ENCODE results near the gene TSPAN4.

The TSPAN4 gene

GRCh38 chr11:842370-843002, at the start of gene TSPAN4, which contains the start of gene POLR2L:
TSPAN4 (plus strand) TSS chr11:842852; CDS start chr11:850305, 7,453 bp downstream.
POLR2L (minus strand) TSS chr11:842529; CDS start chr11:842508, 21 bp downstream.
- H3K4me3 ChIP-seq (IDR thresholded peaks at IDR 0.05; ENCODE audit: insufficient read depth, low read depth, low read length): no peak within 1 kb of the TSS
- H3K4me2 ChIP-seq: peak within 1 kb of the TSS; percentile 93
- peak within 1 kb of the TSS; percentile 82 for H3K27ac ChIP-seq
- 0 out of 2 replicates have a peak, but pooled peaks cover 6% of the 10 kb centered on the region for H4K20me1 ChIP-seq (ENCODE audit: insufficient read depth)
- H3K36me3 ChIP-seq (ENCODE audit: insufficient read depth): no peaks in the 10 kb centered on the region
- peaks cover 25% of the 10 kb centered on the region for H3K4me1 ChIP-seq (ENCODE audit: low read depth, poor library complexity, severe bottlenecking)
- peak within 1 kb of the TSS; percentile 71 for H2AFZ ChIP-seq (ENCODE audit: low read depth)
- TF ChIP-seq CTCF (conservative IDR thresholded peaks at IDR 0.05; ENCODE audit: low read depth, low read length): no peak
- H3K79me2 ChIP-seq (ENCODE audit: insufficient read depth, low read depth): peaks cover 17% of the 10 kb centered on the region
- H3K9ac ChIP-seq: peak within 1 kb of the TSS; percentile 94
- H3K27me3 ChIP-seq (ENCODE audit: insufficient read depth, low read depth): peaks cover 6% of the 10 kb centered on the region; the same call in 1 of the 2 replicates

- no peak overlapping the region for H3K4me2 ChIP-seq
- H3K4me1 ChIP-seq (ENCODE audit: low read depth, poor library complexity, severe bottlenecking): peaks cover 16% of the 10 kb centered on the region
- TF ChIP-seq CTCF (conservative IDR thresholded peaks at IDR 0.05; ENCODE audit: low read depth, low read length): no peak
- 0 out of 2 replicates have a peak, but pooled peaks cover 4% of the 10 kb centered on the region for H3K79me2 ChIP-seq (ENCODE audit: insufficient read depth, low read depth)
- no peak overlapping the region for H3K9ac ChIP-seq
- no peaks in the 10 kb centered on the region for H4K20me1 ChIP-seq (ENCODE audit: insufficient read depth)
- H3K36me3 ChIP-seq (ENCODE audit: insufficient read depth): no peaks in the 10 kb centered on the region
- no peaks in the 10 kb centered on the region for H3K27me3 ChIP-seq (ENCODE audit: insufficient read depth, low read depth)
- H3K4me3 ChIP-seq (IDR thresholded peaks at IDR 0.05; ENCODE audit: insufficient read depth, low read depth, low read length): no peak overlapping the region
- H2AFZ ChIP-seq (ENCODE audit: low read depth): no peak overlapping the region
- H3K27ac ChIP-seq: no peak overlapping the region
Observed at GRCh38 chr11:792873-793272, 49.8 kb upstream of the TSPAN4 start.

- Histone ChIP-seq H3K9ac (no peak overlapping the region), H3K79me2 (ENCODE audit: insufficient read depth, low read depth) (0 out of 2 replicates have a peak, but pooled peaks cover 4% of the 10 kb centered on the region), H3K27ac (no peak overlapping the region), H4K20me1 (ENCODE audit: insufficient read depth) (no peaks in the 10 kb centered on the region), H3K27me3 (ENCODE audit: insufficient read depth, low read depth) (no peaks in the 10 kb centered on the region), H3K4me1 (ENCODE audit: low read depth, poor library complexity, severe bottlenecking) (peaks cover 19% of the 10 kb centered on the region), H2AFZ (ENCODE audit: low read depth) (no peak overlapping the region), H3K4me2 (no peak overlapping the region), H3K4me3 (IDR thresholded peaks at IDR 0.05; ENCODE audit: insufficient read depth, low read depth, low read length) (no peak overlapping the region), H3K36me3 (ENCODE audit: insufficient read depth) (no peaks in the 10 kb centered on the region)
- no peak for TF ChIP-seq CTCF (conservative IDR thresholded peaks at IDR 0.05; ENCODE audit: low read depth, low read length)
Observed at GRCh38 chr11:793556-793955, 49.1 kb upstream of the TSPAN4 start.

GRCh38 chr11:794013-794765, 48.5 kb upstream of the TSPAN4 start:
- no peak overlapping the region for H2AFZ ChIP-seq (ENCODE audit: low read depth)
- no peak for TF ChIP-seq CTCF (conservative IDR thresholded peaks at IDR 0.05; ENCODE audit: low read depth, low read length)
- 0 out of 2 replicates have a peak, but pooled peaks cover 4% of the 10 kb centered on the region for H3K79me2 ChIP-seq (ENCODE audit: insufficient read depth, low read depth)
- no peaks in the 10 kb centered on the region for H4K20me1 ChIP-seq (ENCODE audit: insufficient read depth)
- H3K9ac ChIP-seq: no peak overlapping the region
- H3K4me3 ChIP-seq (IDR thresholded peaks at IDR 0.05; ENCODE audit: insufficient read depth, low read depth, low read length): no peak overlapping the region
- no peaks in the 10 kb centered on the region for H3K36me3 ChIP-seq (ENCODE audit: insufficient read depth)
- no peak overlapping the region for H3K27ac ChIP-seq
- no peak overlapping the region for H3K4me2 ChIP-seq
- peaks cover 17% of the 10 kb centered on the region for H3K4me1 ChIP-seq (ENCODE audit: low read depth, poor library complexity, severe bottlenecking)
- no peaks in the 10 kb centered on the region for H3K27me3 ChIP-seq (ENCODE audit: insufficient read depth, low read depth)
